Renal pelvis (tissue), 4 donors: ENCODE data around the gene ZSCAN9. TPM values are rescaled to one million over a fixed set of nuclear protein-coding genes. Genes with fewer than 3 reads are reported as not detected.

Source experiments
- DNase-seq: peaks from one replicate; pipeline ENCODE4 v3.0.0-alpha.2; 2013
- polyA plus RNA-seq, 3 donors: library from polyadenylated mRNA; unstranded; fragments of 120-200 nt; gene quantifications; one replicate each; pipeline ENCODE4 v1.2.1, GENCODE V29; 2013; ENCODE audit not compliant: insufficient read length in 3 of 3

Gene ZSCAN9
- polyA plus RNA-seq, 3 donors, result 24.2 to 39.2 (median 35.6) TPM

DNA sequence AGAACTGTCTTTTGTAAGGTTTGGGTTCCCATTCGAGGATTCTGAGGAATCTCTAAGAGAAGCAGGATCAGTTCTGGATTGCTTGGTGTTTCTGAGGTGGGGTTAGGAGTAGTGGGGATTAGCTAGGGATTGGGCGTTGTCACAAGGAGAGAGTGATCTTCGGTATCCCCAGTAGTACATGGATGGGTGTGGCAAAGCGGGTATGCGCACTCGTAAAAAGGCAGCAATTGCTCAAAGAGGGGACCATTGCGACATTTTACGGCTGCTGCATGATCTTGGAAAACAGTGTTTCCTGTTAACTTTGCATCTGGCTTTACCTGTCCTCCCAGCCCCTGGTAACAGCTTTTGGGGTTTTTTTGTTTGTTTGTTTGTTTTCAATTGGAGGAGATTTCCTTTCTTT is 9.7 kb upstream of the ZSCAN9 start:
- DNase-seq, result no peak

GRCh38 chr6:28217890-28218289 is 7.2 kb upstream of the ZSCAN9 start:
- no peak for DNase-seq

DNA sequence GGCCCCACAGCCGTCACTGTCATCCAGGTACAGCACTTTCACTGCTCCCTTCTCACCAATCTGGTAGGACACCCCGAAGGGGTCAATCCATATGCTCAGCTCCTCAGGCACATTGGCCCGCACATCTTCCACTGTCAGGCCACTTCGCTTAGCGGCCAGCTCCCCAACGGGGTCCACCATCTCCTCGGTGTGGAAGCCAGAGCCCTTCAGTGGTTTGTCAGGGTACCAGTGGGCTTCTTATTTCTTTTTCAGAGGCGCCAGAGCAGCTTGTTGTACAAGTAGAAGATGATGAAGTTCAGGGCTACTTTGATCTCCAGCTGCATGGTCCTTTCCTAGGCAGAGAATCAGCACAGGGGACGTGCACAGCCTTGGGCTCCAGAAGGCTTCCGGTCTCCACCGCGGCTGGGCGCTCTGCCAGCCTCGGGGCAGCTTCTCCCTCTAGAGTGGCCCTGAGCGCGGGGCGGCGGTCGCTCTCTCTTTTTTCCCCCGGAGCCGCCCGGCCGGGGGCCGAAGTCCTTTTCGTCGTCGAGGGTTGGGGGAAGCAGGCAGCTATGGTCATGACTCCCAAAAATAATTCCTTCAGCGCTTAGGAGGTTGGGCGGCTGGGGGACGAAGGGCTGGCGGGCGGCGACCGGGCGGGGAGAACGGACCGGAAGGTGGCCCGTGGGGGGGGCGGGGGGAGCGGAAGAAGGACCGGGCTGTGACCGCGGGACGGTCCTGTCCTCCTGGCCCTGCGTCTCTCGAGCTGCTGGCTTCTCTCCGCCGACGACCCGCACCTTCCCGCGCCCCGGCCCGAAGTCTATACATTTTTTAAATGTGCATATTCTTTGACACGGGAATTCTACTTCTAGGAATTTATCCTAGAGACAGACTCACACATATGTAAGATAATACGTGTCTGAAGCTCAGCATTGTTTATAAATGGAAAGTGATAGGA is 6.5 kb upstream of the ZSCAN9 start:
- DNase-seq, result peak; percentile 52

GRCh38 chr6:28220257-28221133 is 4.6 kb upstream of the ZSCAN9 start:
- DNase-seq, result no peak

- DNase-seq, result no peak
Observed at GRCh38 chr6:28224131-28225055, 682 bp upstream of the ZSCAN9 start.

DNA sequence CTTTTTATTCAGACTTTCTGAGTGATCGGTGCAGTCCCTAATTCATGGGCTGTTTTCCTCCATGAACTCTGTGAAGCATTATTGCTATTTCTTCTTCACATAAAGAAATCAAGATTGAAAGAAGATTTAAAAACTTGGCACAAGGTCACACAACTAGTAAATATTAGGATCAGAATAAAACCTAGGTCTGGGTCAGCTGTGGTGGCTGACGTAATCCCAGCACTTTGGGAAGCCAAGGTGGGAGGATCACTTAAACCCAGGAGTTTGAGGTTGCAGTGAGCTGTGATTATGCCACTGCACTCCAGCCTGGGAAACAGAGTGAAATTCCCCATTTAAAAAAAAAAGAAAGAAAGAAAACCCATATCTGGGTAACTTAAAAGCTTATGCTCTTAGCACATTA is 1.4 kb downstream of the ZSCAN9 start:
- no peak for DNase-seq

- no peak for DNase-seq
Observed at GRCh38 chr6:28232785-28233184, 7.7 kb downstream of the ZSCAN9 start.

GRCh38 chr6:28235912-28236452 is 10.9 kb downstream of the ZSCAN9 start:
- DNase-seq, result no peak

DNA sequence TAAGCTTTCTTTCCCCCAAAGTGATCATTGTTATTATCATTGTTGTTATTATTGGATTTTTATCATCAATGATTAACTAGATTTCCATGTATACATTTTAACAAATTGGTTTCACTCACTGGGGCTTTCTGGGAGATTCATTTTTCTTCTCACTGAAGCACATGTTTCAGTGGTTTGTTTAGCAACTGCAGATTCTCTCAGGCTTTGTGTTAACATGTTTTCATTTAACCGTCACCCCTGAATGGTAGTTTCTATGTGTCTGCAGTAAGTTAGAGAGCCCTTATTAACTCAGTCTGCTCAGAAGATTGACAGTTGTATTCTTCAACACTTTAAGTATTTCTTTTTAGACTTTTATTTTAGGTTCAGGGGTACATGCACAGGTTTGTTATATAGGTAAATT is 14.6 kb downstream of the ZSCAN9 start:
- DNase-seq, result no peak

- no peak for DNase-seq
Observed at GRCh38 chr6:28240471-28240870, 15.4 kb downstream of the ZSCAN9 start.

GRCh38 chr6:28243946-28244345 is 18.9 kb downstream of the ZSCAN9 start:
- DNase-seq, result no peak

DNA sequence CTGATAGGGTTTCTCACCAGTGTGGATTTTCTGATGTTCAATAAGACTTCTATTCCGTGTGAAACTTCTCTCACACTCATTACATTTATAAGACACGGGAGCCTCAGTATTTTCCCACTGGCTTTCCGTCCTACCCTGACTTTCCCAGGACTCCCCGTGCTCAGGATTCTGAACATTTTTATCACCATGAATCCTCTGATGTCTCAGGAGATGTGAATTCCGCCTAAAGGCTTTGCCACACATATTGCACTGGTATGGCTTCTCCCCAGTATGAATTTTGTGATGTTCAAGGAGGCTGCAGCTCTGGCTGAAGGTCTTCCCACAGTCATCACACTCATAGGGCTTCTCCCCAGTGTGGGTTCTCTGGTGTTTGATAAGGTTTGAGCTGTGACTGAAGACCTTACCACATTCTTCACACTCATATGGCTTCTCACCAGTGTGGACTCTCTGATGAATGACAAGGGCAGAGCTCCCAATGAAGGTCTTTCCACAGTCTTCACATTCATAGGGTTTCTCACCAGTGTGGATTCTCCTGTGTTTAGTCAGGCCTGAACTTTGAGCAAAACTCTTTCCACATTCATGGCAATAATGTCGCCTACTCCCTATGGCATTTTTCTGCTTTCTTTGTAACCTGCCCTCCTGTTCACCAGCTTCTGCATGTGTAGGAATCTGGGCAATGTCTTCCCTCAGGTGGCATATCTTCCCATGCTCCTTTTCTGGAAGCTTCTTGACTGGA is 20.3 kb downstream of the ZSCAN9 start:
- no peak for DNase-seq

GRCh38 chr6:28248916-28249315 is 23.8 kb downstream of the ZSCAN9 start:
- DNase-seq, result no peak

DNA sequence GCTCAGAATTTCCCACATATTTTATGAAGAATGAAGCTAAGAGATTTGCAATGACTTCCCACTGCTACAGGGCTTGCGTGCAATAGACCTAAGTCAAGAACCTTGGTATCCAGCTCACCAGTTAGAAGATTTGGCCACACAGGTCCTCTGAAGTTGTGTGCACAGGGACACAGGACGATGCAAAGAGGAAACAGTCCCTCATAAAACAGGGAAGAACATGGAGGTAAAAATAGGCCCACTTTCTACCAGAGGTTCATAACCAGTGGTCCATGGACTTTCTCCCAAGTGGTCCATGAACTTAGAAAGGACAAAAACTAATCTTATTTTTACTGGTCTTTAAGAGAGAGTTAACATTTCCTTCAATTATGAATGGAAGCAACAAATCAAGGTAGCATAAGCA is 25.7 kb downstream of the ZSCAN9 start:
- no peak for DNase-seq

DNA sequence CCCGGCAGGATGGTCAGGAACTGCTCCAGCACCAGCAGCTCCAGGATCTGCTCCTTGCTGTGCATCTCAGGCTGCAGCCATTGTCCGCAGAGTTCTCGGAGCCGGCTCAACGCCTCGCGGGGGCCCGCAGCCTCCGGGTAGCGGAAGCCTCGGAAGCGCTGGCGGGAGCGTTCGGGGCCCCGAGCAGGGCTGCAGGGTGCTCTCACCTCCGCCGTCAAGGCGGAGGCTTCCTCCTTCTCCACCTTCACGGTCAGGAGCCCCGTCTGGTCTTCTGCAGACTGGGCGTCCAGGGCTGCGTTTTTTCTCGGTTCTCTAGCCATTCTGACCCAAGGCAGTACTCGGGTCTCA is 26.6 kb downstream of the ZSCAN9 start:
- DNase-seq, result no peak

DNA sequence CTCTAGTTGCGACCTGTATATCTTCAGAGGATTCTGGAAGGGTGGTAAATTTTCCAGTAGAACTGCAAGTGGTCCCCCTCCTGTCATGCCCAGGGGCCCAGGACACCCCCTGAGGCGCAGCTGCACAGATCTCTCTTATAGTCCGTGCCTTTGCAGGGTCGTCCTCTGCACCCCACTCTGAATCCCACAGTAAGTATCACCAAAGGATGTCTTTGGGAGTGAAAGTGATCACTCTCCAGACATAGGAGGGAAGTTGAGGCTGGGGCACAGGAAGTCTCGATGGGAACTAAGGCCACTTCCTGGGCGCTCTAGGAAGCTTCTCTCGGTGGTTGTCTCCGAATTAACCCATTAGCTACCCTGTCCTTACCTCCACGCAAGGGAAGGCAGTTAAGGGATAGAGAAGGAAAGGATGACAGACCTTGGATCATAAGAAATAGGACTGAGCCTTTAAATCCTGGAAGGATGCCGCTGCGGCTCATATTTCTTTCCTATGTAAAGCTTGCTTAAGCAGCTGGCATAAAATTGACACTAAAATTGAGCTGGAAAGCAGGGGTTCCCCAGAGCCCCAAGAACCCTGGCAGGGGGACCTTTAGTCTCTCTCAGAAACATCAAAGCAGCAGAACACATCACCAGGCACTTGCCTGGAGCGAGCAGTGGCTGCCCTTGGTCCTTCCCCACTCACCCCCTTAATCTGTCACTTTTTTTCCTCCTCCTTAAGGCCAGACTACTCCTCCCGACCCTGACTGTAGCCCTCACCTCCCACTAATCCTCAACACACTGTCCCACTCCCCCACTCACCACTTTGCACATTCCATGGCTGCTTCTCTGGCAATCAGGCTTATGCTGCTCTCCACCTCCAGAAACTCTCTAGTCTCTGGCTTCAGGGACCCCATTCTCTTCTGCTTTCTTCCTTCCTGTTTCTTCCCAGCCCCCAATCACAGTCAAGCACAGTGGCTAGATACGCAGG is 27.2 kb downstream of the ZSCAN9 start, which contains the start of gene ZKSCAN4:
Gene ZKSCAN4, minus strand, starts transcription at position 261 of the 967 bp plus-strand sequence. CDS start 289 bp downstream, outside the sequence.
- peak; percentile 93 for DNase-seq

GRCh38 chr6:28254121-28254519 is 29.0 kb downstream of the ZSCAN9 start:
- DNase-seq, result no peak

DNA sequence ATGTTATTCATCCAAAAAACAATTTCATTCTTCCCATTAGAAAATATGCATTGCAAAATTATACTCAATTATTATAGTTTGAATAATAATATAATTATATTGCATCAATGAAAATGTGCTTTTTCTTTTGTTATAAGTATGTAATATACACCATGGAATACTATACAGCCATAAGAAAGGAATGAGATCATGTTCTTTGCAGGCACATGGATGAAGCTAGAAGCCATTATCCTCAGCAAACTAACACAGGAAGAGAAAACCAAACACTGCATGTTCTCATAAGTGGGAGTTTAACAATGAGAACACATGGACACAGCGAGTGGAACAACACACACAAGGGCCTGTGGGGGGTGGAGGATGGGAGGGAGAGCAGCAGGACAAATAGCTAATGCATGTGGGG is 32.0 kb downstream of the ZSCAN9 start:
- DNase-seq, result no peak
